SK-N-DZ (cell line): ENCODE data around the gene SPINK2. TPM values are rescaled to one million over a fixed set of nuclear protein-coding genes. Genes with fewer than 3 reads are reported as not detected.

ENCODE experiments used
- DNase-seq: peaks from one replicate; pipeline ENCODE4 v3.0.0-alpha.2; 2015; ENCODE audit warnings: low spot score
- polyA plus RNA-seq, 2 experiments: library from polyadenylated mRNA; depleted of rRNA; stranded (reverse); fragments of >200 nt; gene quantifications; 2 replicates each; pipeline ENCODE4 v1.2.3, GENCODE V29; 2014

SPINK2 gene
- polyA plus RNA-seq (2014; cell fraction: cytosol; rRNA removed), result not detected in 2 replicates
- polyA plus RNA-seq (2014; cell fraction: nucleus; rRNA removed), result not detected in 2 replicates

- DNase-seq, result peak; percentile 9
These were observed at the start of gene SPINK2 for GRCh38 chr4:56821381-56822243. SPINK2 (minus strand) TSS chr4:56821701; CDS start chr4:56821662, 39 bp downstream.

GRCh38 chr4:56870946-56871345 is 49.4 kb upstream of the SPINK2 start:
- DNase-seq, result peak; percentile 7

- no peak for DNase-seq
These were observed 42.1 kb upstream of the SPINK2 start for GRCh38 chr4:56863441-56864139.

- no peak for DNase-seq
These were observed 39.9 kb upstream of the SPINK2 start for GRCh38 chr4:56861360-56861759.

GRCh38 chr4:56860781-56861180 is 39.3 kb upstream of the SPINK2 start:
- no peak for DNase-seq

- DNase-seq, result no peak
These were observed 38.3 kb upstream of the SPINK2 start for GRCh38 chr4:56859841-56860240.

- DNase-seq, result no peak
These were observed 36.3 kb upstream of the SPINK2 start for GRCh38 chr4:56857601-56858309.

GRCh38 chr4:56856656-56857055 is 35.2 kb upstream of the SPINK2 start:
- no peak for DNase-seq

GRCh38 chr4:56850910-56851309 is 29.4 kb upstream of the SPINK2 start:
- no peak for DNase-seq

- no peak for DNase-seq
These were observed 23.5 kb upstream of the SPINK2 start for GRCh38 chr4:56844802-56845580.

- no peak for DNase-seq
These were observed 22.0 kb upstream of the SPINK2 start for GRCh38 chr4:56843421-56843899.

GRCh38 chr4:56840559-56840958 is 19.1 kb upstream of the SPINK2 start:
- no peak for DNase-seq

GRCh38 chr4:56828784-56829535 is 7.5 kb upstream of the SPINK2 start:
- no peak for DNase-seq

GRCh38 chr4:56823933-56824600 is 2.6 kb upstream of the SPINK2 start:
- DNase-seq, result no peak

GRCh38 chr4:56818797-56819196 is 2.7 kb downstream of the SPINK2 start:
- DNase-seq, result no peak

- DNase-seq, result no peak
These were observed 3.5 kb downstream of the SPINK2 start for GRCh38 chr4:56817840-56818491.

- no peak for DNase-seq
These were observed 14.8 kb downstream of the SPINK2 start for GRCh38 chr4:56806666-56807065.

- DNase-seq, result no peak
These were observed 16.9 kb downstream of the SPINK2 start for GRCh38 chr4:56804551-56804950.

- DNase-seq, result no peak
These were observed 18.0 kb downstream of the SPINK2 start for GRCh38 chr4:56803471-56803870.
